Measurements from ENCODE around the gene PHETA1. TPM values are rescaled to one million over a fixed set of nuclear protein-coding genes. Genes with fewer than 3 reads are reported as not detected.
"Not testable (repeated sequence)": the region's sequence is repeated elsewhere in the genome, so short reads cannot be mapped to it uniquely, and the experiment has no call there.

PHETA1 gene
- total RNA-seq, 1 experiment from 2014 or later = 26.2 TPM

GRCh38 chr12:111343181-111343580 is 25.7 kb downstream of the PHETA1 start:
- Histone ChIP-seq H3K4me2 (no peak overlapping the region), H3K9me2 (ENCODE audit: insufficient read depth) (no peaks in the 10 kb centered on the region), H3K4me3 (no peak overlapping the region), H3K27me3 (ENCODE audit: insufficient read depth, low read depth) (no peaks in the 10 kb centered on the region), H3K4me1 (replicated peaks; ENCODE audit: insufficient read depth) (no peaks in the 10 kb centered on the region), H3K36me3 (ENCODE audit: low read depth) (no peaks in the 10 kb centered on the region), H3K27ac (no peak overlapping the region), H4K20me1 (ENCODE audit: insufficient read depth) (no peaks in the 10 kb centered on the region), H3K79me2 (ENCODE audit: low read depth) (no peaks in the 10 kb centered on the region), H3K9me3 (ENCODE audit: insufficient read depth, low read depth) (peaks cover 3% of the 10 kb centered on the region; the same call in 1 of the 2 replicates), H2AFZ (no peak overlapping the region), H3F3A (ENCODE audit: insufficient read depth, low read depth) (no peaks in the 10 kb centered on the region)
- no TSS peak for BruUV-seq (replicated peaks)
- no peak for DNase-seq
- intact Hi-C loops (cut with micrococcal nuclease; ENCODE audit: unreplicated experiment) = no loop called here
- CTCF ChIA-PET = no interaction called here
- TF ChIP-seq CTCF (conservative IDR thresholded peaks at IDR 0.05) = no peak
- TF ChIP-seq EZH2 (IDR thresholded peaks at IDR 0.05; ENCODE audit: low read depth) = no peak
- POLR2A ChIA-PET (ENCODE audit: unreplicated experiment) = no interaction called here

- H3K9me2 ChIP-seq (ENCODE audit: insufficient read depth) = no peaks in the 10 kb centered on the region
- no TSS peak for BruUV-seq (replicated peaks)
- no peak overlapping the region for H3K27ac ChIP-seq
- no peaks in the 10 kb centered on the region for H3K4me1 ChIP-seq (replicated peaks; ENCODE audit: insufficient read depth)
- H3K27me3 ChIP-seq (ENCODE audit: insufficient read depth, low read depth) = no peaks in the 10 kb centered on the region
- intact Hi-C loops (cut with micrococcal nuclease; ENCODE audit: unreplicated experiment) = no loop called here
- no peaks in the 10 kb centered on the region for H4K20me1 ChIP-seq (ENCODE audit: insufficient read depth)
- H3F3A ChIP-seq (ENCODE audit: insufficient read depth, low read depth) = no peaks in the 10 kb centered on the region
- H2AFZ ChIP-seq = no peak overlapping the region
- no peaks in the 10 kb centered on the region for H3K79me2 ChIP-seq (ENCODE audit: low read depth)
- no peak overlapping the region for H3K4me2 ChIP-seq
- no peaks in the 10 kb centered on the region for H3K9me3 ChIP-seq (ENCODE audit: insufficient read depth, low read depth)
- CTCF ChIA-PET = no interaction called here
- POLR2A ChIA-PET (ENCODE audit: unreplicated experiment) = no interaction called here
- H3K4me3 ChIP-seq = no peak overlapping the region
- H3K36me3 ChIP-seq (ENCODE audit: low read depth) = no peaks in the 10 kb centered on the region
- TF ChIP-seq CTCF (conservative IDR thresholded peaks at IDR 0.05) (no peak), EZH2 (IDR thresholded peaks at IDR 0.05; ENCODE audit: low read depth) (no peak)
- no peak for DNase-seq
Measured at GRCh38 chr12:111342376-111342775, 26.5 kb downstream of the PHETA1 start.

GRCh38 chr12:111341426-111342065 is 27.3 kb downstream of the PHETA1 start:
- no peaks in the 10 kb centered on the region for H3K36me3 ChIP-seq (ENCODE audit: low read depth)
- CTCF ChIA-PET = no interaction called here
- intact Hi-C loops (cut with micrococcal nuclease; ENCODE audit: unreplicated experiment) = no loop called here
- no peak overlapping the region for H2AFZ ChIP-seq
- no peaks in the 10 kb centered on the region for H3K27me3 ChIP-seq (ENCODE audit: insufficient read depth, low read depth)
- DNase-seq = no peak
- no TSS peak for BruUV-seq (replicated peaks)
- H3K9me3 ChIP-seq (ENCODE audit: insufficient read depth, low read depth) = no peaks in the 10 kb centered on the region
- H3F3A ChIP-seq (ENCODE audit: insufficient read depth, low read depth) = no peaks in the 10 kb centered on the region
- no peak overlapping the region for H3K27ac ChIP-seq
- H4K20me1 ChIP-seq (ENCODE audit: insufficient read depth) = no peaks in the 10 kb centered on the region
- no peaks in the 10 kb centered on the region for H3K4me1 ChIP-seq (replicated peaks; ENCODE audit: insufficient read depth)
- no peaks in the 10 kb centered on the region for H3K79me2 ChIP-seq (ENCODE audit: low read depth)
- H3K4me2 ChIP-seq = no peak overlapping the region
- TF ChIP-seq CTCF (conservative IDR thresholded peaks at IDR 0.05) (no peak), EZH2 (IDR thresholded peaks at IDR 0.05; ENCODE audit: low read depth) (no peak)
- no peaks in the 10 kb centered on the region for H3K9me2 ChIP-seq (ENCODE audit: insufficient read depth)
- POLR2A ChIA-PET (ENCODE audit: unreplicated experiment) = no interaction called here
- H3K4me3 ChIP-seq = no peak overlapping the region

GRCh38 chr12:111340680-111341079 is 28.2 kb downstream of the PHETA1 start:
- BruUV-seq (replicated peaks); POLR2A ChIA-PET (ENCODE audit: unreplicated experiment); H3K36me3 ChIP-seq (ENCODE audit: low read depth): not testable (repeated sequence)

More at GRCh38 chr12:111340680-111341079, 28.2 kb downstream of the PHETA1 start:
- CTCF ChIA-PET; intact Hi-C loops (cut with micrococcal nuclease; ENCODE audit: unreplicated experiment); H3K9me3 ChIP-seq (ENCODE audit: insufficient read depth, low read depth); H3K4me3 ChIP-seq; H3K79me2 ChIP-seq (ENCODE audit: low read depth); H3F3A ChIP-seq (ENCODE audit: insufficient read depth, low read depth); H3K9me2 ChIP-seq (ENCODE audit: insufficient read depth); H2AFZ ChIP-seq; H3K4me2 ChIP-seq; H4K20me1 ChIP-seq (ENCODE audit: insufficient read depth); H3K4me1 ChIP-seq (replicated peaks; ENCODE audit: insufficient read depth); H3K27me3 ChIP-seq (ENCODE audit: insufficient read depth, low read depth); H3K27ac ChIP-seq; DNase-seq: not testable (repeated sequence)

Data from PC-9 (cell line).